Mucosa of stomach (tissue), 1 donor: ENCODE data around the gene CLDN18.

ENCODE experiments used
- H3K27me3 ChIP-seq: one replicate; pipeline ENCODE4 v1.7.0; 2013; ENCODE audit warnings: mild to moderate bottlenecking, low read length; ENCODE audit not compliant: control insufficient read depth, insufficient read depth
- H3K36me3 ChIP-seq: one replicate; pipeline ENCODE4 v1.7.0; 2013; ENCODE audit warnings: low read length; ENCODE audit not compliant: control insufficient read depth, insufficient read depth
- H3K4me1 ChIP-seq: one replicate; pipeline ENCODE4 v1.7.0; 2013; ENCODE audit warnings: mild to moderate bottlenecking, low read length; ENCODE audit not compliant: control insufficient read depth, insufficient read depth
- H3K4me3 ChIP-seq: one replicate; pipeline ENCODE4 v1.7.0; 2013; ENCODE audit warnings: low read length
- H3K9ac ChIP-seq: one replicate; pipeline ENCODE4 v1.7.0; 2013; ENCODE audit warnings: mild to moderate bottlenecking, low read length, moderate library complexity
- H3K9me3 ChIP-seq: one replicate; pipeline ENCODE4 v1.7.0; 2013; ENCODE audit warnings: mild to moderate bottlenecking, low read length, moderate library complexity; ENCODE audit not compliant: control insufficient read depth
- donor health status: Pancreatic carcinoma.

Gene CLDN18

DNA sequence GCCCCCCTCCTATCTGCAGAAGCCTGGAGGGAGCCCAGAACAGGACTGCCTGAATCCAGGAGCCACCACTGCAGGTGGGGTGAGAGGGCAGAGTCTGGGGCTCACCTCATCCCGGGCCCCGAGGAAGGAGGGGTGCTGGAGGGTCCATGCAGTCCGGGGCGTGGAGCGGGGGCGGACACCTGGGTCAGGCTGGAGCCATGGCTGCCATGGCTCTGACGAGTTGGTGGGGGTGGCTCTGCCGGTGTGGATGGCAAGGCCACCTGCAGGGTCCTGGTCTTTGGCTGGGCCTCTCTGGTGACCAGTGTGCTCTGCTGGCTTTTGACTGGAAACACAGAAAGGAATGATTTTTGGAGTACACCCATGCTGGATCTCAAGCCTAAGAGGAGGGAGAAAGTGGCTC, 58.1 kb downstream of the CLDN18 start:
- Histone ChIP-seq H3K27me3 (no peaks in the 10 kb centered on the region), H3K4me3 (no peak overlapping the region), H3K4me1 (peaks cover 39% of the 10 kb centered on the region), H3K36me3 (no peaks in the 10 kb centered on the region), H3K9me3 (no peaks in the 10 kb centered on the region), H3K9ac (no peak overlapping the region)

DNA sequence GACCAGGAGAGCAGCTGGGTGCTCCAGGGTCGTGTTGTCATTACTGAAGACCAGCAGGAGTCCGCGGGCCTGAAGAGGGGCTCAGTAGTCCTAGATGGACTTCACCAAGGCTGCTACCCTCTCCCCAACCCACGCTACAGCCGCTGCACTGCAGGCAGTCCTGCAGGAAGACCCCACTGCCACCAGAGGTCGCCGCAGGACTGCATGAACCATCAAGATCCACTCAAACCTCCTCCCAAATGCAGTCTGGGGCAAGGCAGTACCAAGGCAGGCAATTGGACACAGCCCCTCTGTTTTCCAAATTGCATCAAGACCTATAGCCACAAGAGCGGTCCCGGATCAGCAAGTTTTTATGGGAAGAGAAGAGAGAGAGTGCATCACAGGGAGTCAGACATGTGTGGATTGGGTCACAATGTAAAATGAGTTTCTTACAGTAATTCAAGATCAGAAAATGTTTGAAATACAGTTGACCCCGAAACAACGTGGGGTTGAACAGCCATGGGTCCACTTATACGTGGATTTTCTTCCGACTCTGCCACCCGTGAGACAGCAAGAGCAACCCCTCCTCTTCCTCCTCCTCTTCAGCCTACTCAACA, 58.7 kb downstream of the CLDN18 start:
- Histone ChIP-seq H3K9ac (no peak overlapping the region), H3K9me3 (no peaks in the 10 kb centered on the region), H3K27me3 (no peaks in the 10 kb centered on the region), H3K4me3 (no peak overlapping the region), H3K36me3 (no peaks in the 10 kb centered on the region), H3K4me1 (peaks cover 39% of the 10 kb centered on the region)

DNA sequence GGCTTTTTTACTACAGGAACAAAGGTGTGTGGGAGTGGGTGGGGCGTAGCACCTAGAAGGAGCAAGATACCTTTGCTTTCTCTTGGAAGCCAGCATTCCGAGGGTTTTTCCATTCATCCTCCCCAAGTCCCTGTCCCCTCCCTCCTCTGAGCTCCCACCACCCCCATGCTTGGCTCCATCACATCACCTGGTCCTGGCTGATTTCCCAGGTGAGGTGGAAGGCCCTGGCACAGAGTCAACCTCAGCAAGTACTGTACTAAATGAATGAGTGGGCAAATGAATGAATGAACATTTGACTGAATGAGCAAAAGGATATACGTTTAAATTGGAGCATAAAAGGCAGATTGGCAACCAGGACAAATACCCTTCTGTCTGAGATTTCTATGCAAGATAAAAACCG, 60.0 kb downstream of the CLDN18 start:
- H3K4me1 ChIP-seq, result peaks cover 28% of the 10 kb centered on the region
- no peaks in the 10 kb centered on the region for H3K27me3 ChIP-seq
- H3K4me3 ChIP-seq, result no peak overlapping the region
- no peaks in the 10 kb centered on the region for H3K9me3 ChIP-seq
- H3K36me3 ChIP-seq, result no peaks in the 10 kb centered on the region
- H3K9ac ChIP-seq, result no peak overlapping the region

DNA sequence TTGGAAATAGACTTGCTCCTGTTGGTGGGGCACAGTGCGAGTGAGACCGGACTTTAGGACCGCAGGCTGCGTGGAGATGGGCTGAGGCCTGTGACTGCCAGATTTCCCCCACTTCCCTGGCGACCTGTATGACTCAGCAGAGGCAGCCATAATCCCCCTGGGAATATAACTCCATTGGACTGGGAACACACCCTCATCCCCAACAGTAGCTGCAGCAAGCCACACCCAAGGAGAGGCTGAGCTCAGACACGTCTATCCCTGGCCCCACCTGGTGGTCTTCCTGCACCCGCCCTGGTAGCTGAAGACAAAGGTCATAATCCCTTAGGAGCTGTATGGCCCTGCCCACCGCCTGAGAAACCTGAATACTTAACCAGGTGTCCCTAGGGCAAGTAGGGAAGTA, 62.8 kb downstream of the CLDN18 start:
- H3K9me3 ChIP-seq, result no peaks in the 10 kb centered on the region
- H3K4me1 ChIP-seq, result peaks cover 6% of the 10 kb centered on the region
- no peak overlapping the region for H3K9ac ChIP-seq
- no peaks in the 10 kb centered on the region for H3K36me3 ChIP-seq
- H3K4me3 ChIP-seq, result no peak overlapping the region
- H3K27me3 ChIP-seq, result no peaks in the 10 kb centered on the region

DNA sequence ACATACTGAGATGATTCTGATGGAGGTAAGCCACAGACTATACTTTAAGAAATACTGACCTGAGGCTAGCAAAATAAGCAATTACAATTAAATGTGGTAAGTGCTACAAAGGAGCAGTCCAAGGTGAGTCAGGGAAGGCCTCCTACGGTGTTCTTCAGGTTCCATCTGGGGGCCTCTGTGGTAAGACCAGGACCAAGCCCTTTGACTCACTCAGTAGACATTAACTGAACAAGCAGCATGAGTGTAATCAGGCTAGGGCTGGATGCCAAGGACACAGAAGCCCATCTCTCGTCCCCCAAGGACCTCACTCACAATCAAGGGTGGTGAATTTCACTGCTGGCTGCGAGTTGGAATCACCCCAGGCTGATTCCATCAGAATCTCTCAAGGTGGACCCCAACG, 68.1 kb downstream of the CLDN18 start:
- Histone ChIP-seq H3K4me1 (peaks cover 17% of the 10 kb centered on the region), H3K36me3 (no peaks in the 10 kb centered on the region), H3K27me3 (no peaks in the 10 kb centered on the region), H3K4me3 (no peak overlapping the region), H3K9me3 (no peaks in the 10 kb centered on the region), H3K9ac (no peak overlapping the region)

DNA sequence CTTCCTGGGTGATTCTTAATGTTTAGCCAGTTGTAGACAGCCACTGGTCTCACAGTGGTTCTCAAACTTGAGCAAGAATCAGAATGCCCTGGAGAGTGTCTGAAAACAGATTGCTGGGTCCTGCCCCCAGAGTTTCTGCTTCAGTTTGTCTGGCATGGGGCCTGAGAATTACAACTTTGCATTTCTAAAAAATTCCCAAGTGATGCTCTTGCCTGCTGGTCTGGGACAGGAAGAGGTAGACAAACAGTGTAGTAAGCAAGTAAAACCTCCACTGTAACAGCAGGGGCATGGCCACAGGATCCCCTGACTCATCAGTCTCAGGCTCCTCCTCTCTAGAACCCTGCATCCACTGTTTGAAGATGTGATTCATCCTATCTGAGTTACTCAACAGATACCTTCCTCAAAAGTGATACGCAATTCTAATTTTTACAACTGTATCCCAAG, 69.0 kb downstream of the CLDN18 start:
- H3K36me3 ChIP-seq, result no peaks in the 10 kb centered on the region
- peaks cover 22% of the 10 kb centered on the region for H3K4me1 ChIP-seq
- H3K4me3 ChIP-seq, result no peak overlapping the region
- no peak overlapping the region for H3K9ac ChIP-seq
- H3K9me3 ChIP-seq, result no peaks in the 10 kb centered on the region
- no peaks in the 10 kb centered on the region for H3K27me3 ChIP-seq

DNA sequence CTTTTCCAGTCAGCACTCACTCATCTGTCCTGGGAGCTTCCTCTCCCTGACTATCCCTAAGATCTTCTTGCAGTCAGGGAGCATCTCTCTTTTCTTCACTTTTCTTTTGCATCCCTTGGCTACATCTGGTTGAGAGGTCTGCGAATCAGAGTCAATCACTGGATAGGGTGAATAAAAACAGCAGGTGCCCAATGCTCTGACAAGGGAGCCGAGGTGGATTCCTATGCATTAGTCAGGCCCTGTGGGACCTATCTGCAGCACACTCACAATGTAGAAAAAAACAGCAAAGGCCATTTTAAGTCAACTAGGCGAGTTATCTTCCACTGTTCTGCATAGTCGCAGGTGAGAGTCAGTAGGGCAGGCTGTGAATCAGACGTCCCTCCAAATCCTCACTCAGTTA, 69.9 kb downstream of the CLDN18 start:
- H3K27me3 ChIP-seq, result no peaks in the 10 kb centered on the region
- no peak overlapping the region for H3K9ac ChIP-seq
- no peaks in the 10 kb centered on the region for H3K36me3 ChIP-seq
- no peak overlapping the region for H3K4me3 ChIP-seq
- no peaks in the 10 kb centered on the region for H3K9me3 ChIP-seq
- H3K4me1 ChIP-seq, result peaks cover 22% of the 10 kb centered on the region

DNA sequence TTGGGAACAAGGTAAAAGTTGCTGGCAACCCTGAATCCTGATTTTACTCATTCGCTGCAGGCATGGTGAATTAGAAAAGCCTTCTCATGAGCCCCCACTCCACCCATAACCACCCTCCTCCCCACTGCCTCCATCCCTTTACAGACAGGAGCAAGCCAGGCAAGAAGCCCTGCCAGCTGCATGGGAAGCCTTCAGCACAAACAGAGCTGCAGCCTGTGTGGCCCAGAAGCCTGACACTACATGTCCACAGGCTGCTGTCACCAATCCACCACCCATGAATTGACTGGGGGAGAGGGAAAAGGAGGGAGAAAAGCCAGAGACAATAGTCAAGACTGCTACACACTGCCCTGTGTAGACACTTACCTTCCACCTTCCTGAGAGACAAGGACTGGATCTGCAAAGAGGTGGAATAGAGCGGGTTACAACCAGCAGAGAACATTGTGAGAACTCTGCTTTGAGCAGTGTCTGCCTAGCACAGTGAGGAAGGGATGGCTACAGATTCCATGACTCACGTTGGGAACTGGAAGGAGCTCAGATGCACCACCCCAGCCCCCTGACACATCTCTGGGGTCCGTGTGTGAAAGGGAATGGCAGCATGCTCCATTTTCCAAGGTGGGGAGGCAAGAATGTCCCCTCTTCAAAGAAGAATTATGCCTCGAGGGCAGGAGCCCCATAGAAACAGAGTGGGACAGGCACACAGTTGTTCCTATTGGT, 71.6 kb downstream of the CLDN18 start:
- no peak overlapping the region for H3K4me3 ChIP-seq
- H3K36me3 ChIP-seq, result no peaks in the 10 kb centered on the region
- no peak overlapping the region for H3K9ac ChIP-seq
- H3K27me3 ChIP-seq, result no peaks in the 10 kb centered on the region
- no peaks in the 10 kb centered on the region for H3K9me3 ChIP-seq
- peaks cover 22% of the 10 kb centered on the region for H3K4me1 ChIP-seq

DNA sequence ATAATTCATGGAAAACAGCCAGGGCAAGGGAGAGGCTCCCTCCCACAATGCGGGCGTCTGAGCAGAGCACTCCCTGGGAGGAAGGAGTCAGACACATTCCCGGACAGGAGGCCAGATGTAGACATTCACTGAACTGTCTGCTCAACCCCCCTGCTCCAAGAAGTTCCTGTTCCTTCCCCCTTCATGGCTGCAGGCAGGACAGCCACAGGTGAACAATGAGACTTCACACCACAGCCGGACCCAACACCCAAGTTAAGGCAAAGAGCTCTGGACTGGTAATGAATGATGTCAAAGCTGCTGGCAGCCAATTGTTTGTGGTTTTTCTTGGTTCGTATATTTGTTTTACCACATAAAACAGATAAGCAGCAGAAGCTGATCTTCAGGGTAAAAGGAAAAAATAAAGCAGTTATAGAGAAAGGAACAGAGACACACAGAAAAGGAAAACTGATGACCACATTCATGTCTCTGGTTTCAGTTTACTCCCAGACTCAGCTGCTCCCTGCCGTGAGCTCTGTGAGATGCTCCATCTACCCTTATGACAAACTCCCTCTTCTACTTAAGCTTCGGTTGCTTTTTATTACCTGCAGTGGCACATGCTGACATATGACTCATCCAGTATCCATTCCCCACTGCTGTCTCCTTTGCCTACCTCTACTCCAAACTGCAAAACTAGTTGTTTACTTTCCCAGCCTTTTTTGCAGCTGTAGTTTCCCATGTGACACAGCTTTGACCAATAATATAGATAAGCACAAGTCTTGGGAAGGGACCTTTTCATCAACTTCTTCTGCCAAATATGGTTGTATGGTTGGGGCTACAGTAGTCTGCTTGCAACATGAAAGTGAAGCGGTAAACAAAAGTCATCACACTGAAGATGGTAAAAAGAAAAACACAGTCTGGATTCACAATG, 72.4 kb downstream of the CLDN18 start:
- H3K27me3 ChIP-seq, result no peaks in the 10 kb centered on the region
- H3K9me3 ChIP-seq, result no peaks in the 10 kb centered on the region
- no peak overlapping the region for H3K4me3 ChIP-seq
- H3K36me3 ChIP-seq, result no peaks in the 10 kb centered on the region
- H3K9ac ChIP-seq, result no peak overlapping the region
- peaks cover 22% of the 10 kb centered on the region for H3K4me1 ChIP-seq

DNA sequence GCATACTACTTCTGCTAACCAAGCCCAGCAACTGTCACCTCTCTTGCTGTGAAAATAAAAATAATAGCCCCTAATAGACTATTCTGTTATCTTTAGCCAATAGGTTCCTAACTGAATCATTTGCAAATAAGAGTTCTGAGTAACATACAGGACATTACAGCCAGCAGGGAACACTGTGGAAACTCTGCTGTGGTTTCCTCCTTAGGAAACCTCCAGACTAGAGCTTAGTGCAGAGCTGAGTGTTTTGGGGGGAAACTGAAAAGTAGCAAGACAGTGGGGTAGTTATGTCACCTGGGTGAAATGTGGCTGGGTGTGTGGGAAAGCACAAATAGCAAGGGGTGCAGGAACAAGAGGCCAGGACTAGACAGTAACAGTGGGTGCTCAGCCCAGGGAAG, 73.0 kb downstream of the CLDN18 start:
- no peak overlapping the region for H3K9ac ChIP-seq
- no peaks in the 10 kb centered on the region for H3K36me3 ChIP-seq
- peaks cover 22% of the 10 kb centered on the region for H3K4me1 ChIP-seq
- H3K4me3 ChIP-seq, result no peak overlapping the region
- H3K27me3 ChIP-seq, result no peaks in the 10 kb centered on the region
- no peaks in the 10 kb centered on the region for H3K9me3 ChIP-seq
